HG02642 (cell line): ENCODE data around the gene ENTPD5.
"Not testable (repeated sequence)": the region's sequence is repeated elsewhere in the genome, so short reads cannot be mapped to it uniquely, and the experiment has no call there.

Experiments used
- ATAC-seq: cut with Tn5 transposase; IDR thresholded peaks from one replicate; pipeline ENCODE4 v1.9.1; 2021; ENCODE audit warnings: mild to moderate bottlenecking; ENCODE audit not compliant: unreplicated experiment, poor library complexity

Gene ENTPD5

GRCh38 chr14:73949752-73950734 lies 69.0 kb downstream of the ENTPD5 start, which contains the start of the genes COQ6 and FAM161B:
TSS of gene COQ6 (plus strand) at chr14:73950302. CDS start at chr14:73950333, 31 bp downstream.
TSS of gene FAM161B (minus strand) at chr14:73950094. CDS start at chr14:73950026, 68 bp downstream.
- ATAC-seq, result peak; percentile 90

DNA sequence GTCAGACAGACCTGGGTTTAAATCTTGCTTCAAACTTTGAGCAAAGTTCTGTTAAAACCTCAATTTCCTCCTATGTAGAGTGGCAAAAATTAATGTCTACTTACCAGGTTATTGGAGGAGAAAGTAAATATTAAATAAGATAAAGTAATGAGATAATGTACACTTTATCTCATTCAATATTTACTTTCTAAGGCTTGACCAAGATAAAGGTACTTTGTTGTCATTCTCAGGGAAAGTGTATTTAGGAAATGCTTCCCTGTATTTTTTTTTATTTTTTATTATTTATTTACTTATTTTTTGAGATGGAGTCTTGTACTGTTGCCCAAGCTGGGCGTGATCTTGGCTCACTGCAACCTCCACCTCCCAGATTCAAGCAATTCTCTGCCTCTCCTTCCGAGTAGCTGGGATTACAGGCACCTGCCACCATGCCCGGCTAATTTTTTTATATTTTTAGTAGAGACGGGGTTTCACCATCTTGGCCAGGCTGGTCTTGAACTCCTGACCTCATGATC lies 73.9 kb downstream of the ENTPD5 start:
- ATAC-seq, result no peak

DNA sequence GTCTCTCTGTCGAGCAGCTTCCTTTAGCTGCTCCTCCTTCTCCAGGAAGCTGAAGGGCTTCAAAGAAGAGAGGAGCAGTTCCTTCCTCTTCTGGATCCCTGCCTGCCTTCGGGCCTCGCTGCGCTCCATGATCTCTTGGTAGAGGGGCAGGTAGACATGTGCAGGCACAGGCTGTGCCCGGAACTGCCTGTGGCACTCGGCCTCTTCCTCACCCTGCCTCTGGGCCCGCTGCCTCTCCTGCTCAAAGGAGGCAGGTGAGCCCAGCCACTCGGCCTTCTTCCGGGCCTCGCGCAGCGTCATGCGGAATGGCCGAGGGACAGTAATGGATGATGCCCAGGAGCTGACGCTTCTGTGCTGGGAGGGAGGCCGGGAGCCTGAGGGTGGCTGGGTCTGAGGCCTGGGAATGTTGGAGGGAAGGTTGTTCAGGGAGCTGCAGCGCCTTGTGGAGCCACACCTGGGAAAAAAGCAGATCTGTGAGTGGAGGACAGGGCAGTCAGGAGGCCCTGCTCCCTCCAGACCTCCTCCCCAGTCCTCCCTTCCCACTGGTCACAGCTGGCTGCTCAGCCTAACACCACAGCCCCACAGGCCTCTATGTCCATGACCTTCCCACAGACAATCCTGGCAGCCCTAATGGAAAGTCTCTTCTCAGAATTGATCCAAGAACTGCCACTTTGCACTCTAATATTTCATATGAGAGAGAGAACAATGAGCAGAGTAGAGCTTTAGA lies 74.5 kb downstream of the ENTPD5 start:
- no peak for ATAC-seq

- ATAC-seq, result no peak
Observed at GRCh38 chr14:73943083-73943482, 76.0 kb downstream of the ENTPD5 start.

DNA sequence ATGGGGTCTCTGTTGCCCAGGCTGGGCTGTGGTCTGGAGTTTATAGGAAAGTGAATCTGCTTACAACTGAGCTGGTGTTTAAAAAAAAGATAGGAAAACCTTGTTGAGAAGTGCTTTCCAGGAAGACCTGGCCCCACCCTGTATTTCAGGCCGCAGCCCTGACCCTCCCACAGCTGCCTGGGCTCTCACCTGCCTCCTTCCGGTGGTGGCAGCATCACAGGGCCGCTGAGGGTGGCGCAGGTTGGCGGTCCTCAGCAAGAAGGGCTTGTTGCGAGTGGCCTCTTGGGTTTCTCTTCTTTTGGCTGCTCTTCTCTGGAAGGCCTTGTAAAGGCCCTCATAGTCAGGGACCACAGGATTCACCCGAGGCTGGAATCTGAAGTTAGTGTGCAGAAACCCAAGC lies 76.9 kb downstream of the ENTPD5 start:
- no peak for ATAC-seq

DNA sequence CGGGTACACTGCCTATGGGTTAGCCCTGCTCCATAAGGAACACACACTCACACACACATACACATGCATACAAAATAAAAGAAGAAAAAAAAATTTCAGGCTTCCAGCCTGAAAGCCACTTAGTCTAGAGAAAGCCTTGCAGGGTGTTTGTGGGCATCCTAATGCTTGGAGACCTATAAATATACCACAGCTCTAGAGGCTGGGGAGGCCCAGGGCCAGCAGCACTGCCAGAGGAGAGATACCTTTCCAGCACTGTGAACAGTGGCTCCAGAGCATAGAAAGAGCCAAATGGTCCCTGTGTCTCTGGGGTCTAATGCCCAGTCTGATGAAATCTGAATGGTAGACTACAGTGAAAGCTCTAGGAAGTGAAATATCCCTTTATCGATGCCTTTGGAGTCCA lies 82.1 kb downstream of the ENTPD5 start:
- ATAC-seq, result no peak

- ATAC-seq, result no peak
Observed at GRCh38 chr14:73936548-73936947, 82.5 kb downstream of the ENTPD5 start.

- no peak for ATAC-seq
Observed at GRCh38 chr14:73935666-73936065, 83.4 kb downstream of the ENTPD5 start.

DNA sequence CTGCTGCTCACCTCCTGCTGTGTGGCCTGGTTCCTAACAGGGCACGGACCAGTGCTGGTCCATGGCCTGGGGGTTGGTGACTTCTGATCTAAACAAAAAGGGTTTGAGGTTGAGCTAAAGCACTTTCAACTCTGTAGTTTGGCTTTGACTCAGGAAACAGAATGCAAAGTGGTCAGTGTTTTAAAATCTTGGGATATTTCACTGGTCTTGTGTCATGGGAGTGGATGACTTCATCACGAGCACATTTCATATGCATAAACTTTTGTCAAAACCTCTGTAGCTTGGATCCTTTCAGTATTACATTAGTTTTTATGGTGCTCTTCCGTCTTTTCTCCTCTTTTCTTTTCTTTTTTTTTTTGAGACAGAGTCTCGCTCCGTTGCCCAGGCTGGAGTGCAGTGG lies 94.8 kb downstream of the ENTPD5 start:
- ATAC-seq, result no peak

DNA sequence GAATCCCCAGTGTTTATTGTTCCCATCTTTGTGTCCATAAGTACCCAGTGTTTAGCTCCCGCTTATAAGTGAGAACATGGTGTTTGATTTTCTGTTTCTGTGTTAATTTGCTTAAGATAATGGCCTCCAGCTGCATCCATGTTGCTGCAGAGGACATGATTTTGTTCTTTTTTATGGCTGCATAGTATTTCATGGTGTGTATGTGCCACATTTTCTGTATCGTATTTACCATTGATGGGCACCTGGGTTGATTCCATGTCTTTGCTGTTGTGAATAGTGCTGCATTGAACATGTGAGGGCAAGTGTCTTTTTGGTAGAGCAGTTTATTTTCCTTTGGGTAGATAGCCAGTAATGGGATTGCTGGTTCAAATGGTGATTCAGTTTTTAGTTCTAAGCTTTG lies 99.6 kb downstream of the ENTPD5 start:
- ATAC-seq, result not testable (repeated sequence)

DNA sequence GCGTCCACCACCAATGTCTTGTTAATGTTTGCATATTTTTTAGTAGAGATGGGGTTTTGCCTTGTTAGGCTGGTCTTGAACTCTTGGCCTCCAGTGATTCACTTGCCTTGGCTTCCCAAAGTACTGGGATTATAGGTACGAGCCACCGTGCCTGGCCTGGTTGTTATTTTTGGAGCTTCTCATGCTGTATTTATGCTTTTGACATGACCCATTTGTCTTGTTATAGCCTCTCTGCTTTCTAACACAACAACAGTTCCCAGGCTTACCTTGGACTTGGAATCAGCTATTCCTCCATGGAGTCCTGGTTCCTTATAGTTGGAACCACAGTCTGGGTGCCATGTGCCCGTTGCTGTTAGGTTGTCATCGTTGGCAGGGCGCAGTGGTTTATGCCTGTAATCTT lies 102.8 kb downstream of the ENTPD5 start:
- ATAC-seq, result no peak

- no peak for ATAC-seq
Observed at GRCh38 chr14:73913256-73913655, 105.8 kb downstream of the ENTPD5 start.

GRCh38 chr14:73909681-73910080 lies 109.4 kb downstream of the ENTPD5 start:
- ATAC-seq, result no peak
